Hematopoietic multipotent progenitor cell treated with erythropoietin and hydrocortisone succinate and interleukin-3 and kit ligand, for 4 days (in vitro differentiated cells): ENCODE data around the gene SH3BP5L.

Source experiments
- DNase-seq: peaks from one replicate; pipeline ENCODE4 v3.0.0-alpha.2; 2015

Gene SH3BP5L

DNA sequence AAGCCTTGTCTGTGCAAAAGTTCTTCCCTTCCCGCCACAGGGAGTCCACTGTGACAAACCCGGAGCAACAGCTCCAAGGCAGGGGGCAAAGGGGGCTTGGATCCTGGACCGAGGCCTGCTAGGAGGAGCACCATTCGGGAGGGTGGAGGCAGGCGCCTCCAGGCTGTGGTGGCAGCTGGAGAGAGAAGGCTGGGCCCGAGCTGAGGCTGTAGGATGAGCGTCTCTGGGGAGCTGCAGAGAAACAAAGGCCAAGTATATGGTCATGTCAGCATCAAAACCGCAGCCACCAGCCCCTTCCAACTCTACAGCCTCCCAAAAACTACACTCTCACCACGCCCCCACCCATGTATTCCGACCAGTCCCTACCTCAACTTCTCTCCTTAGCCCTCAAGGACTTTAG lies 579 bp downstream of the SH3BP5L start:
- DNase-seq, result no peak

DNA sequence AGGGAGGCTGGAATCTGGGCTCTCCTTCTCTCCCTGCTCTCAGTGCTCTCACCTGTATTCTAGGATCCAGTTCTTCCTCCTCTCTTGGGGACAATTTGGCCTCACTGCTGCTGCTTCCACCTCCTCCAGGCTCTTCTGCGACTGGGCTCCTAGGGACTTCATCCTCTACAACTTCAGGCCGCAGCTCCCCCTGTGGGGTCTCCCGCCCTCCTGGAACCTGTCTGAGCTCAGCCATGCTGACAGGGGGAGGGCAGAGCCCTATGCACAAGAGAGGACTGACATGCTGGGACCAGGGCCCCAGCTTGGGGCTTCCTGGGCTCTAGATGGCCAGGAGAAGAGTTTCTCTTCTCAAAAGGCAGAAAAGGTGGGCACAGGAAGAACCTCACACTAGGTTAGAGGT lies 1.0 kb downstream of the SH3BP5L start:
- no peak for DNase-seq

DNA sequence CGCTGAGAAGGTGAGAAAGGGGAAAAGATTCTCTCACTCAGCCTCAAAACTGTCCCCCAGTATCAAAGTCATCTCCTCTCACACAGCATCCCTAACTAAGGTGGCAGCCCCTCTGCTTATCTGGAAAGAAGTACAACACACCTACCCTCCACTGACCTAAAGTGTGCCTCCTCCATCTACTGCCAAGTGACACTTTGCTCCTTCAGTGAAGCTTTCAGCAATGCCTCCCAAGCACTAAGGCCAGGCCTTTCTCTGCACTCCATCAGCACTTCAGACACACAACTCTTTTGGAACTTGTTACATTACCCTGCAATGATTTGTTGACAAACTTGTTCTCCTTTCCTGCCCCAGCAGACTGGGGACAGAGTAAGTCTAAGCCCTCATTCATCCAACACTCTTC lies 1.4 kb downstream of the SH3BP5L start:
- DNase-seq, result no peak

DNA sequence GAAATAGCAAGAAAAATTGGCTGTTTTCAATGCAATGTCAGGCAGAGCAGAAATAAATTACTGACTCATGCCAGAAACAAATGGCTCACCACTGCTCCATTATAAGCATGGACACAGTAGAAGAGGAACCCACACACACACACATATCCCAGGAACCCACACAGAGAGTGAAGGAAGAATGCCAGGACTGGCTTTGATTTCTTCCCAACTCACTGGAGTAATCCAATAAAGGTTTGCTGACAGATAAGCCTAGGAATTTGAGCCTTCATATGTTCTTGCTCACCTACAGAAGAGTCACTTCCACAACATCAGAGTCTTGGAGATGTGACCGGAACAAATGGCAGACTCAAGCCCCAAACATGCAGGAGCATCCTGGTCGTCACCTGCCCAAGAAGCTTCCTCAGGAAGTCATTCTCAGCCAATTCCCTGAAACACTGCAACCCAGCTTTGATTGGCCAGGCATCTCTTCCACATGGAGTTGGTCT lies 2.2 kb downstream of the SH3BP5L start:
- DNase-seq, result no peak

DNA sequence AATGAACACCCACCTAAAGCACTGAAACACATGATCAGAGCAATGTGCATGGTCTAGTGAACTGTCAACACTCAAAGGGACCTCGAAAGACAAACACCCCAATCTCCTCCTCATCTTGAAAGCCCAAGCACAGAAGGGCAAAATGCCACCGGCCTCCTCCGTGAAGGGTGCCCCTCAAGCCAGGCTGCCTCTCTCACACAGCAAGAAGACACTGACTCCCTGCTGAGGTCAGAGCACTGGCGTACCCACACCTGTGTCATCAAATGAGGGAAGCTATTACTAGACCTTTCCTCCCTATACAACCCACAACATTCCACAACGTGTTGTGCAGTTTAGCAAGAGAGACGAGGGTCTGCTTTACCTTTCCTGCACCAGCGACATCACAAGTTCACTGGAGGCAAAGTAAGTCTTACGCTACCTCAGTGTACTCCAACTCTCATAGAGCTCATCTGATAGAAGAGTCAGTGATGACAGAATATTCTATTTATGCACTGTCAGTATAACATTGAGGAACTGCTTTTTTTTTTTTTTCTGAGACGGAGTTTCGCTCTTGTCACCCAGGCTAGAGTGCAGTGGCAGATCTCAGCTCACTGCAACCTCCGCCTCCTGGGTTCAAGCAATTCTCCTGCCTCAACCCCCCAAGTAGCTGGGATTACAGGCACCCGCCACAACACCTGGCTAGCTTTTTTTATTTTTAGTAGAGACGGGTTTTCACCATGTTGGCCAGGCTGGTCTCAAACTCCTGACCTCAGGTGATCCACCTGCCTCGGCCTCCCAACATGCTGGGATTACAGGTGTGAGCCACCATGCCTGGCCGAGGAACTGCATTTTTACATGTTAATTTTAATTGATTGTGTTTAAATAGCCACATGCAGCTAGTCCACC lies 3.3 kb downstream of the SH3BP5L start:
- peak; percentile 40 for DNase-seq

DNA sequence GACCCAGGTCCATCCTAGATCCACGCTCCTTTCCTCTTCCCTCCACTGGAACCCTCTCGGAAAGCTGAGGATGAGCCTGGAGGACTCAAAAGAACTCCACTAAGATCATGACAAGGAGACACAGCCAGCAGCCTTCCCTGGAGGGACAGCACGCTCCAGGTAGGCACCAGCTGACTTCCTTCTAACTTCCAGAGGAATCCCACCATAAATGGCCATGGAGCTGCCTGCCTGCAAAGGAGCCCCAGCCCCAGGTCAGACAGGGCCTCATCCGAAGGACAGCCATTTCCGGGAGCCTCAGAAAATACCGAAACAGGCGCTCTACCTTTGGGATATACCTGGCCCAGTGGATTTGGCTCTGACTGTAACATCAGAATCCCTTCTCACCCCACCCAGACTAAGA lies 4.1 kb downstream of the SH3BP5L start:
- no peak for DNase-seq

DNA sequence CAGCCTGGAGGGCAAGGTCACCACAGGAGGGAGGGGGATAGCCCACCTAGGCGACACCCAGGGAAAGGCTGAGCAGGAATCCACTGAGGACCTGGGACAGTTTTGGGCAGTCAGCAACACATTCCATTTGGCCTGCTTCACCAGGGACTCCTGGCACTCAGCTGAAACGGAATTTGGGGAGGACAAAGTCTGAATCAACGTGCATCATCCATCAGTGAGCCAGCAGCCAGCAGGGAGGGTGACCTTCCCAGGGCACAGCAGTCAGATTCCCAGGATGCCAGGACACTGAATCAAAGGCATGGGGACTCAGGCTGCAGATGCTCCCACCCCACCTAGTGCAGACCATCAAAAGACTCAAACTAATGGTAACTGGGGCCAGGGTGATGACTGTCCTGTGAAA lies 4.6 kb downstream of the SH3BP5L start:
- no peak for DNase-seq

DNA sequence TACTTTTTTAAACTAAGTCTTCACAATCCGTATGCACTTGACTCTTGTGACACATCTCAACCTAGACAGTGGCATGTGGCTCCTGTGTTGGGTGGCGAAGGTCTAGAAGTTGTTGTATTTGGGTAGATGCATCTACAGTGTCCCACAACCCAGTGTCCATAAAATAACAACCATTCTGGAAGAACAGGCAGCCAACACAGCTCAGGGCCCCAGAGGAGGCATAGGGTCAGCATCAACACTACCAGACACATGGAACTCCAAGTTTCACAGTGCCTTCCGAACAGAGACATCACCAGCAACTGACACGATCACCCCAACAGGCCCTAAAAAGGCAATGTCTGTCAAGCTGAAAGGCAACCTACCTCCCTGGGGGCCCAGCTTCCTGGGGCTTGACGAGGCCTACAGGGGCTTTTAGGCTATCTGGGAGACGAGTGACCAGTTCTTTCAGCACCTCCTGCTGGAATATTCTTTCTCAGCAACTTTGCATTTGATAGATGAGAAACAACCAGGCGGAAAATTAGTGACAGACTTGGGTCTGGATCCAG lies 5.6 kb downstream of the SH3BP5L start:
- DNase-seq, result no peak

DNA sequence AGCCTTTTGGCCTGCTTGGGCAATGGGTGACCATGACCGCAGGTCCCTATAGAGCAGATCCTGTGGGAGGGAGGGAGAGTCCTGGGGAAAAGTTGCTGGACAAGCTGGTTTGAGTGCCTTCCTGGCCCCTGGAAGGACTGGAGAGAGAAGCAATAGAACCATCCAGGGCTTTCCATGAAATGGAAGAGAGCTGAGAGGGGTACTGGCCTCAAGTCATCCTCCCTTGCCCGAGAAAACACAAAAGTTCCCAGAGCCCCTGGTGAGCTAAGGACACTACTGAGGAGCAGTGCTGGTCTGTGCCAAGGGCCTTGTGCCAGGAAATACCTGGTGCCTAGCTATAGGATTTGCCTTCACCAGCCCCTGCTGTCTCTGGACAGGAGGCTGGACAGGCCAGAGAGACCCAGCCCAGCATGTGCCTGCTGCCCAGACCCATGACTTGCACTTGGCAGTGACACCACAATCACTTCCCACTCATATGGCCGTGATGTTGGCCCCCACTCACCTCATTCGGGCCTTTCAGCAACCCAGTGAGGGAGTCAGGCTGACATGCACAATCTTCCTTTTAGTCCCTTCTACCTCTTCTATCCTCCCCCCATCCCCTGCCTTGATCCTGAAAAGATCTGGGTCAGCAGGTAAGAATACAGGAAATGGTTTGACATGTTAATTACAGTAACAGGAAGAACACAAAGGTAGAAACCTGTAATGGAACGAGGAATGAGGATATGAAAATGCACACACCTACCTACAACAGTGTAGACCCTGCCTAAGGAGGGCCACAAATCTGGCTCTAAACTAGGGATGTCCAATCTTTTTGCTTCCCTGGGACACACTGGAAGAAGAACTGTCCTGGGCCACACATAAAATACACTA lies 7.0 kb downstream of the SH3BP5L start:
- DNase-seq, result no peak

DNA sequence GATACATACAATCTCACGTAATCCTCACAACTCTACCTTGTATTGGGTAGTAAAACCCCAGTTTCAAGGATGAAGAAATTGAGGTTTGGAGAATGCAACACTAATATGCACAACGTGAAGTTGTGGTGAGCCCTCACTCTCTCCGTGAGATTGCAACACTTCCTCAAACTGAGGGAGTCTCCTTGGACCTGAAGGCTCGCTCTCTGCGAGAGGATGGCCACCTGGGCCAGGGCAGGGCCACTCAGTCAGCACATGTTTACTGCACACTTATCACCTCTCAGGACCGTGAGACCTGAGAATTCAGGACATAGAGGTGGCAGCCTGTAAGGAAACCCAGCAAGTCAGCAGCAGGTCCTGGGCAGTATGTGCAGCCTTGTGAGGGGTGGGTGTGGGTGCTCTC lies 8.7 kb downstream of the SH3BP5L start:
- peak; percentile 88 for DNase-seq

DNA sequence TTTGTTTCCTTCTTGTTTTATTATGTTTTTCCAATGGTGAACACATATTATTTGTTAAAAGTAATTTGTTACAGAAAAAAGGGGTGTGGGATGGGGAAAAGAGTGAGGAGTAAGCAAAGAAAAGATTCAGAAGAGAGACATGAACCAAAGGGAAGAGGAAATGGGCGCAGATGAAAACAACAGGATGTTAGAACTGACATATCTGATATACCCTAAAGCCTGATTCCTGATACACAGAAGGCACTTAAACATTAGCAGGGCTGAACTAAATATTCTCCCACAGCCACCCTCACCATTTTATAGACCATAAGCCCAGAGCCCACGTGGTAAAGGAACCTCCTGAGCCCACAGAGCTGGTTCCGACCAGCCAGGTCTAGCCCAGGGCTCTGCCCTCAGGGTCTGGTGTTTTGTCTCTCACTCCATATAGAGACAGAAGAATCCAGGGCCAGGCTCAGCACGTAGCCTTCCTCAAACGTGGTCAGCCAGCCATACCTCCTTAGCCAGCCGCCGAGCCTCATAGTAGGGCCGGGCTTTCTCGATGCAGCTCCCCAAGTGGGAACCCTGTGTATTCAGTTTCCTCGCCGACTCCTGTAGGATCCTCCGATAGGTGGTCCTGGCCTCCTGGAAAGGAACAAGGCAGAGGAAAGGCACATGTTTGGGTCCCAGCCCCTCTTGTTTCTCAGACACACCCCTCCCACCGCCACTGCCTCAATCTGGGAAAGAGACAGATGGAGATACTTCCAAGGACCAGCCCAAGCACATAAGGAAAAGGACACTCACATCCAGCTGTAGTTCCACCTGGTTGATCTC lies 9.5 kb downstream of the SH3BP5L start:
- no peak for DNase-seq

DNA sequence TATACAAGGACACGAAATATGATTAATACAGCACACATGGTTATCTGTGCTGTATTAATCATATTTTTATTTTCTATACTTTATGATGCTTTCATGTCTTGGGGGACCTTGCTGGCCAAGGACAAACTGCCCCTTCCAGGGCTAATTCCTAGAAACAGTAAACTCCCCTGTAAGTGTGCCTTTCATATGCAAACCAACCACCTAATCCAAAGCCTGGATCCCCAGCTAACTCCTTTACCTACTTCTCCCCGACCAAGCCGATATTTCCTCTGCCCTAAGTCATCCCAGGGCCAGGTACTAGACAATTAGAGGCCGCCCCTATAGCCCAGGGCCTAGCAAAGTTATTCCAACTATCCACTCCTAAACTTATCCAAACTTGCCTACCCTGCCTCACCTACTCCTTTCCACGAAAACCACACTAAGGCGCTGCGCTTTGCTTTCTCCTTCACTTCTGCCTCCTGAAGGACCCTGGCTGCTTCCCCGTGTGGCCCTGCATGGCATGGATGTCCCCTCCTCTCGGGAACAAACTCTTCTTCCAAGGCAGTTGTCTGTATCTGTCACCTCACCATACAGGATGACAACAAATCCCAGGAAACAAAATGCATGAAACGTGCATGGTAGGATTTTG lies 10.2 kb downstream of the SH3BP5L start:
- DNase-seq, result no peak

DNA sequence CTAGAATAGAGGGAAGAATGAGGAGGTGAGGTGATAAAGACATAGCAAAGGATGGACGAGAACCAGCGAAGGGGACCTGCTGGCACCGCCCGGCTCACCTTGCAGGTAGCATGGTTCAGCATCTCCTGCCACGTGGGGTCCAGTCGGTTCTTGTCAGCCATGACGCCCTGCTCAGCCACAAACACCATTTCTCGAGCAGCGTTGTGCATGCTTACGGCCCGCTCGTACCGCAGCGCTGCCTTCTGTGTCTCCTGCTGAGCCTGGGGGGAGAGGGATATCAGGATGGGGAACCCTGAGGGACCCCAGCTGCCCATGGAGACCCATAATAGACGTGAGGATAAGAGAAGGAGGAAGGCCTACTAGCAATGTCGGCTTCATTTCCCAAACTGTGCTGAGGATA lies 11.4 kb downstream of the SH3BP5L start:
- DNase-seq, result no peak

DNA sequence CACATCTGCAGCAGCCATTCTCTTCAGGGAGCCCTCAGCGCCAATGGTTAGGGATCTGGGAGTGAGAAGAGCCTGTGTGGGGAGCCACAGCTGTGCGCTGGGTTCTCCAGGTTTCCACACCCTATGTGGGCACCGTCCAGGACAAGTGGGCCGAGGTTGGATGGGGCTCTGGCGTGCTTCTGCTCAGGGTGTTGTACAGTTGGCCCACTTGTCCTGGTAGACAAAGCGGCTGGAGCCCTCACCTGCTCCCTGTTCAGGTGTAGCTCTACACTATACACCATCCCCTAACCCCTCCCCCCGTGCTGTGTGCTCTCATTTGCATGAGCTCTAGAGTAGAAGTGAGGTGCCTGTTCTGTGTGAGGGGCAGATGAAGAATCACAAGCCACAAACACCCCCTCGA lies 12.2 kb downstream of the SH3BP5L start:
- DNase-seq, result no peak

DNA sequence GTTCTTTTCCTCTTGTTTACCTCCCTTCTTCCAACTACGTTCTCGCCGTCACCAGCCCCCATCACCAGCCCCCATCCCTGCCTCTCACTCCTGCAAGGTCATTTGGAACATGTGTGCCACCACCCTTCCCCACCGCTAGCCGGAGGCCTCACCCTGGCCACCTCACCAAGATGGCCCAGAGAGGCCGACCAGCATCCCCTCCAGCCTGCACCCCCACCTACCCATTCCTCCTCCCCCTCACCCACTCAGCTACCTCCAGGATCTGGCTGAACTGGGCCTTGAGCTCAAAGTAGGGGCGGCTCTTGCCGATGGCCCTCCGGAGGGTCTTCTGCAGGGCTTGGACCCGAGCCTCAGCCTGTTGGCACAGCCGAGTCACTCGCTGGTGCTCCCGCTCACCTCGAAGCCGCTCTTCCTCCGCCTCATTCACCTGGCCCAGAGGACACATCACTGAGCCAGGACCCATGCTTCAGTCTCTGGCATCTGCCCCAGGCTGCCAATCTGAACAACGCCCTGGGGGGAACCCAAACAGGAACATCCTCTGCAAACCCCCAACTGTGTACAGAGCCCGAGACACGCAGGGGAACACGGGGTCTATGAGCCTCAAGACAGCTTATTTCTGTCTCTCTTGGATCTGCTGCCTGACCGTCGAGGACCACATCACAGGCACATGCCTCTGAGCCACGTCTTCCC lies 12.8 kb downstream of the SH3BP5L start:
- DNase-seq, result no peak

DNA sequence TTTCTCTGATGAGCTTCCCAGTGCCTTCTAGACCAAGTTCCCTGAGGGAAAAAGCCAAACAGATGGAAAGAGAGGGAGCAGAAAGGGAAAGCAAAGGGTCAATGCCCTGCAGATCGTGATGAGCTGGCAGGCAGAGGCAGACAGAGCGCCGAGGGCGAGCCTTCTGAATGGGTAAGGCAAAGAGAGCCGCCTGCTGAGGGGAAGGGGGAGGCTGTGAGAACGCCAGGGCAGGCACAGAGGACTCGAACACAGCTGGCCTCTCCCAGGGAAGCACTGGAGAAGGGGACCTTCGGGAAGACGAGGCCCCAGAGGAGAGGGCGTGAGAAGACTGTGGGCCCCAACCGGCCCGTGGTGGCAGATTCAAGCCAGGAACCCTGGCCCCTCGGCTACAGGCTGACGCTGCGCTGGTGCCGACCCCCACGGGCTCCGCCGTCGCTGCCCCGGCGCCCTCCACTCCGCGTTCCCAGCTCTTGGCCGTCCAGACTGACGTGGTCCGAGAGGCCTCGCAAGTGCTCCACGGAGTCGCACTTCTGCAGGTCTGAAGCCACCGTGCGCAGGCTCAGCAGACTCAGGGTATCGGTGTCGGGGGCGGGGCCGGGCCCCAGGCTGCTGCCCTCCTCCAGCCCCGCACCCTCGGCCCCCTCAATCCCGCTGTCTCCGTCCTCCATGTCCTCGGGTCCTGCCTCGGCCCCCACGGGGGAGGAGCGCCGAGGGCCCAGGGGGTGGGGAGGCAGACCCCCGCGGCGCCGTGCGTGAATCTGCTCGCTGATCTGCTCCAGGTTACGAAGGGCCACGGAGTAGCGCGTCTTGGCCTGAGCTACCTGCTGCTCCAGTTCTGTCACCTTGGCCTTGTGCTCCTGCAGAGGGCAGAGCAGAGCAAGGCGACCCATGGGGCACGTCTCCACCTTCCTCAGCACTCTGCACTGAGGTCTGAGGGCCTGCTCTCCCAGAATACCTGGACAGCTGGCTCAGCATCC lies 13.9 kb downstream of the SH3BP5L start:
- DNase-seq, result no peak

DNA sequence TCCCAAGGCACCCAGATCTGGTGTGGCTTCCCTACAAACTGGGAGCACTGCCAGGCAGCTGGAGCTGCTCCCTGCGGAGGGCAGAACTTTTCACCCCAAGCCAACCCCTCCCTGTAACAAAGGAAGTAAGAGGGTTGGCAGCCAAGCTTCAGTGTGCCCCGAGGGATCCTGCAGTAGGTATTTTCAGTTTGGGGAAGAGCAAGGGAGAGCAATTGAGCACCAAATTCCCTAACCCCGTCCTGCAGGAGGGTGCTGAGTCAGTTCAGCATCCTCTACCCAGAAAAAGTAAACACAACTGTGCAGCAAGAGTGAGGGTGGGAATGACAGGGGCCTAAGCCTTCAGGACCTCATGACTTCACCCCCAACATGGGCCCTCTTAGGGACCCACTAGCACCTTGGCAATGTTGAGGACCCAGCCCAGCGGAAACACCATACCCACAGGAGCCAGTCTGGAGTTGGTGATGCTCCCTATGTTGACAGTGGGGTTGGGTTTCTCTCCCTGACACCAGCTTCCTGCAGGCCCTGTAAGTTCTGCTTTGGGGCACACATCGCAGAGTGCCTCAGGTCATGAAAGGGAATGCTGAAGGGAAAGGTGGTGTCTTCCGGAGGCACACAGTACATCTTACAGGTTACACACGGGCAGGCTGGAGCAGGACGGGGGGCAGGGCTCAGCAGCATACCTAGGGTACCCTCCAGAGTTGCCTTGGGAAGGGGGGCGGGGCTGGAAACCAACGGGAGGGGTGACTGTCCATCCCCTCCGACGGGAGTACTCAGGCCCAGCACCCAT lies 14.8 kb downstream of the SH3BP5L start:
- no peak for DNase-seq

DNA sequence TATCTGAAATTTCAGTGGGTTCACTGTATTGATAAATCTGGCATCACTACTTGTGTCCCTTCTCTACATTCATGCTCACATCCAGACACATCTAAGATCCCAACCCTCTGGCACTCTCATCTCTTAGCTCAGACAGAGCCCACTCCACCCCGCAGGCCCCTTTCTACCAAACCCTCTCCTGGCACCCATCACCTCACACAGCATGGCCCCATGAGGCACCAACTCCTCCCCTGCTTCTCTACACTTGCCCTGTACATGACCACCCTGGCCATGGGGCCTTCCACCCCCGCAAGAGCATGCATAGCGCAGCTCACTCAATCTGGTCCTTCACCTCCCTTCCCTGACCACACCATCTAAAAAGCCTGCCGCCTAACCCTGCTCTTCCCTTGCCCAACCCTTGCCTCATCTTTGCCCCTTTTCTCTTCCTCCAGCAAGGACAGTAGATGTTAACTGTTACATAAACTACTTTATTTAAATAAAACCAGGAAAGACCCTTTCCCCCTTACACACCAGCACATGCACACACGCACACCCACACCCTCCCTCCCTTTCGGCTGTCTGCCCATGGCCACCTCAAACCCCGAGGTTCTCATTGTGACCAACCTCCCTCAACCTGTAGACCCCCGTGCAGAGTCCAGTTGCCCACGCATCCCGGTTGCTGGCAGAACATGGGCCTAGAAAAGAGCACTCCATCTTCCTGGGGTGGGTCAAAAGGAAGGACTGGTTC lies 15.6 kb downstream of the SH3BP5L start:
- DNase-seq, result no peak

DNA sequence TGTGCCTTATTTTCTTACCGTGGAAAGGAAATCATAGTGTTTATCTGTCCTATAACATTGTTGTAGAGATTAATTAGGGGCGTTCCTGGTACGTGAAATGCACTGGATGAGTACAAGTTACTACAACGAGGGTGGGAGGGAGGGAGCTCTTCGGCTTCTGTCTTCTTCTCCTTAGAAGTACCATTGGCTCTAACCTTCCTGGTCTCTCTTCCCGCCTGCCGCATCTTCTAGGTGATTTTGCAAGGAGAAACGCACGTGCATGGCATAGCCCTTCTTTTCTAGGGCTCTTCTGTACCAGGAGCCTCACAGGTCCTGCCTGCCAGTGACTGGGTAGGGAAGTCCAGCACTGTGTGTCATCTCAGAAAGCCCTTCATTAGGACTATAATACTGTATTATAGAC lies 16.8 kb downstream of the SH3BP5L start:
- DNase-seq, result no peak
